Subcutaneous adipose tissue (tissue), 4 donors: ENCODE data around the gene PDE1C. TPM values are rescaled to one million over a fixed set of nuclear protein-coding genes. Genes with fewer than 3 reads are reported as not detected.

ENCODE experiments used
- total RNA-seq, 4 donors: library from RNA; depleted of rRNA; stranded (reverse); fragments of >200 nt; gene quantifications; one replicate each; pipeline ENCODE4 v1.1.0, GENCODE V29; 2016
- TF ChIP-seq, protein P1 (sequence below): fragments of 450-650 bp; IDR thresholded peaks from one replicate; pipeline ENCODE4 v1.5.1; 2016; ENCODE audit warnings: low read depth, mild to moderate bottlenecking, control low read depth, antibody characterized with exemption, moderate library complexity

Gene PDE1C
- total RNA-seq, 4 donors from 2014 or later = 1.3 to 6.1 (median 3.0) TPM

GRCh38 chr7:31882187-31882586, 188.0 kb downstream of the PDE1C start:
- TF ChIP-seq, protein P1, sequence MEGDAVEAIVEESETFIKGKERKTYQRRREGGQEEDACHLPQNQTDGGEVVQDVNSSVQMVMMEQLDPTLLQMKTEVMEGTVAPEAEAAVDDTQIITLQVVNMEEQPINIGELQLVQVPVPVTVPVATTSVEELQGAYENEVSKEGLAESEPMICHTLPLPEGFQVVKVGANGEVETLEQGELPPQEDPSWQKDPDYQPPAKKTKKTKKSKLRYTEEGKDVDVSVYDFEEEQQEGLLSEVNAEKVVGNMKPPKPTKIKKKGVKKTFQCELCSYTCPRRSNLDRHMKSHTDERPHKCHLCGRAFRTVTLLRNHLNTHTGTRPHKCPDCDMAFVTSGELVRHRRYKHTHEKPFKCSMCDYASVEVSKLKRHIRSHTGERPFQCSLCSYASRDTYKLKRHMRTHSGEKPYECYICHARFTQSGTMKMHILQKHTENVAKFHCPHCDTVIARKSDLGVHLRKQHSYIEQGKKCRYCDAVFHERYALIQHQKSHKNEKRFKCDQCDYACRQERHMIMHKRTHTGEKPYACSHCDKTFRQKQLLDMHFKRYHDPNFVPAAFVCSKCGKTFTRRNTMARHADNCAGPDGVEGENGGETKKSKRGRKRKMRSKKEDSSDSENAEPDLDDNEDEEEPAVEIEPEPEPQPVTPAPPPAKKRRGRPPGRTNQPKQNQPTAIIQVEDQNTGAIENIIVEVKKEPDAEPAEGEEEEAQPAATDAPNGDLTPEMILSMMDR = no peak

DNA sequence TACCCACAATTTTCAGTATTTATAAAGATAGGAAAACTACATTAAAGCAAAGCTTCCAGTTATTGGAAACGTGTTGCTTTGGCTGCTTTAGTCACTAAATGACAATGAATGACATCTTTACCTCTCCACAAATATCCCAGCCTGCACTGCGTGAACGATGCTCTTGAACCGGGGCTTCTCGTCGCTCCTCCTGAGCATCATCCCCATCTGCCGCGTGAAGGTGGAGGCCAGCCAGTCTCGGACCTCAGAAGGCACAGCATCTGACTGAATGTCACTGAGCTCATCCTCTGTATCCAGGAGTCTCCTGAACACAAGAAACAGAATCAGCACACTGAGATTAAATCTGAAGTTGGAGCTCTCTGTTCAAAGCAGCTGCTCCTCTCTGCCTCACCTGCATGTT, 191.3 kb downstream of the PDE1C start:
- TF ChIP-seq, protein P1 = no peak

GRCh38 chr7:31875424-31875823, 194.8 kb downstream of the PDE1C start:
- TF ChIP-seq, protein P1 = no peak

DNA sequence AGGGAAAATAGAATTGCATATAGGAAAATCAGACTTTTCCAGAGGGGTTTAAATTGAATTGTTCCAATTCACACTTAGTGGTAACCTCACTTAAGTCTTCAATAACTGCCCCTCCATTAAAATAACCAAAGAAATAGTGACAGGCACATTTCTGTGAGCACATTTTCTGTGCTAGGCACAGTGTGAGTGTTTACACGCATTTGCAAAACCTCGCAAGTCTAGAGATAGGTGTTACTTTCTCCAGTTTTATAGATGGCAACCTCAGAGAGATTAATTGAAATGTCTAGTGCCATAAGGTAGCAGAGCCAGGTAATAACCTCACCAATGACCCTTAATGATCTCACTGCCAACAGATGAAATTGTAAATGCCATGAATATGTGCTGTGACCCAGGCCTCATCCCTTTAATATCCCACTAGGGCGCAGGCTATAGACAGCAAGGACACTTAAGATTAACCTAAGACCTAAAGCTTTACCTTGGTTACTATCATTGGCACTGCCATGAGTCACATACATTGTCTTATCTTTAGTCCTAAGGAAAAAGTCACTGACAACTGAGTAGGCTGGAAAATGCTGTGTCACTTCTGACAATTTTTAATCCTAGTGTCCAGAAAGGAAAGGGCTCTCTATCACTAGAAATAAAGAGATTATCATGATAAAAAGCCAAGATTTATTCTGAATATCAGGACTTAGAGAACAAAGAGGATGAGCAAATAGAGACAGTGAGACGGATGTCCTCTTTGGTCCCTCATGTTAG, 195.4 kb downstream of the PDE1C start:
- TF ChIP-seq, protein P1 = no peak

GRCh38 chr7:31873816-31874597, 196.2 kb downstream of the PDE1C start:
- TF ChIP-seq, protein P1 = no peak

GRCh38 chr7:31872545-31873370, 197.4 kb downstream of the PDE1C start:
- TF ChIP-seq, protein P1 = no peak
